ENCODE measurements around the gene ZNF346.

- TF ChIP-seq, protein P1, sequence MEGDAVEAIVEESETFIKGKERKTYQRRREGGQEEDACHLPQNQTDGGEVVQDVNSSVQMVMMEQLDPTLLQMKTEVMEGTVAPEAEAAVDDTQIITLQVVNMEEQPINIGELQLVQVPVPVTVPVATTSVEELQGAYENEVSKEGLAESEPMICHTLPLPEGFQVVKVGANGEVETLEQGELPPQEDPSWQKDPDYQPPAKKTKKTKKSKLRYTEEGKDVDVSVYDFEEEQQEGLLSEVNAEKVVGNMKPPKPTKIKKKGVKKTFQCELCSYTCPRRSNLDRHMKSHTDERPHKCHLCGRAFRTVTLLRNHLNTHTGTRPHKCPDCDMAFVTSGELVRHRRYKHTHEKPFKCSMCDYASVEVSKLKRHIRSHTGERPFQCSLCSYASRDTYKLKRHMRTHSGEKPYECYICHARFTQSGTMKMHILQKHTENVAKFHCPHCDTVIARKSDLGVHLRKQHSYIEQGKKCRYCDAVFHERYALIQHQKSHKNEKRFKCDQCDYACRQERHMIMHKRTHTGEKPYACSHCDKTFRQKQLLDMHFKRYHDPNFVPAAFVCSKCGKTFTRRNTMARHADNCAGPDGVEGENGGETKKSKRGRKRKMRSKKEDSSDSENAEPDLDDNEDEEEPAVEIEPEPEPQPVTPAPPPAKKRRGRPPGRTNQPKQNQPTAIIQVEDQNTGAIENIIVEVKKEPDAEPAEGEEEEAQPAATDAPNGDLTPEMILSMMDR (IDR thresholded peaks at IDR 0.05), result no peak
- TF ChIP-seq OVOL2 (CRISPR knock-in tag; IDR thresholded peaks at IDR 0.05; ENCODE audit: borderline replicate concordance) (no peak), ERG (CRISPR knock-in tag; IDR thresholded peaks at IDR 0.05) (no peak), NFYB (CRISPR knock-in tag; conservative IDR thresholded peaks at IDR 0.05; ENCODE audit: low read depth) (no peak), ZNF121 (CRISPR knock-in tag; IDR thresholded peaks at IDR 0.05) (no peak)
- TF ChIP-seq, protein P2, sequence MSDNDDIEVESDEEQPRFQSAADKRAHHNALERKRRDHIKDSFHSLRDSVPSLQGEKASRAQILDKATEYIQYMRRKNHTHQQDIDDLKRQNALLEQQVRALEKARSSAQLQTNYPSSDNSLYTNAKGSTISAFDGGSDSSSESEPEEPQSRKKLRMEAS (CRISPR knock-in tag; IDR thresholded peaks at IDR 0.05), result no peak
- TF ChIP-seq, protein P3, sequence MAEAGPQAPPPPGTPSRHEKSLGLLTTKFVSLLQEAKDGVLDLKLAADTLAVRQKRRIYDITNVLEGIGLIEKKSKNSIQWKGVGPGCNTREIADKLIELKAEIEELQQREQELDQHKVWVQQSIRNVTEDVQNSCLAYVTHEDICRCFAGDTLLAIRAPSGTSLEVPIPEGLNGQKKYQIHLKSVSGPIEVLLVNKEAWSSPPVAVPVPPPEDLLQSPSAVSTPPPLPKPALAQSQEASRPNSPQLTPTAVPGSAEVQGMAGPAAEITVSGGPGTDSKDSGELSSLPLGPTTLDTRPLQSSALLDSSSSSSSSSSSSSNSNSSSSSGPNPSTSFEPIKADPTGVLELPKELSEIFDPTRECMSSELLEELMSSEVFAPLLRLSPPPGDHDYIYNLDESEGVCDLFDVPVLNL (CRISPR knock-in tag; IDR thresholded peaks at IDR 0.05; ENCODE audit: borderline replicate concordance, low read depth), result no peak
Observed at GRCh38 chr5:177092178-177093081, 69.9 kb downstream of the ZNF346 start.

Data from WTC11 (cell line).